ENCODE data around the gene ZCWPW1.
A peak's percentile ranks its signal among the peaks of the same experiment; 100 is the strongest.
"Not testable (repeated sequence)": the region's sequence is repeated elsewhere in the genome, so short reads cannot be mapped to it uniquely, and the experiment has no call there.

Gene ZCWPW1

DNA sequence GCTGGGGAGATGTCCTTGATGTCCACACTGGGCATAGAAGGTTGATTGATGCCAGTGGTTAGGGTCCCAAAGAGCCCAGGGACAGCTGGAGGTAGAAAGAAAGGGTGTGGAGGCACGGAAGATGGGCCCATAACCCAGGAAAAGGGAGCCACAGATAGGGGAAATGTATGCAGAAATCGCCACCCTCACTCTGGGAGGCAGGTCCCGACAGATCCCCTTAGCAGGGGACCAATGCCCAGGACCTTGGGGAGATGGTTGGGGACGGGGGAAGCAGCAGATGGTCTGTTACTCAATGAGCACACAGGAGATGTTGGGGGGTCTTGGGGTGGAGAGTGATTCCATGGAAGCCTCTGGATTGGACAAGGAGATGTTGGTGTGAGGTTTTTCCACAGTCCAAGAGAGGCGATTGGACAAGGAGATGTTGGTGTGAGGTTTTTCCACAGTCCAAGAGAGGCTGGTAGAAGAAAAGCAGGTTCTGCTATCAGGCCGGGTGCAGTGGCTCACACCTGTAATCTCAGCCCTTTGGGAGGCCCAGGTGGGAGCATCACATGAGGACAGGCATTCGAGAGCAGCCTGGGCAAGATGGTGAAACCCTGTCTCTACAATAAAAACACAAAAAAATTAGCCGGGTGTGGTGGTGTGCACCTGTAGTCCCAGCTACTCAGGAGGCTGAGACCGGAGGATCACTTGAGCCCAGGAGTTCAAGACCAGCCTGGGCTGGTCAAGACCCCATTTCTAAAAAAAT lies 14.8 kb upstream of the ZCWPW1 start:
- Histone ChIP-seq H3K4me3 (ENCODE audit: low read depth, low read length) (no peak overlapping the region), H3K27me3 (ENCODE audit: insufficient read depth, low read length) (no peaks in the 10 kb centered on the region), H3K79me2 (ENCODE audit: control insufficient read depth, insufficient read depth, low read length, poor library complexity) (no peaks in the 10 kb centered on the region), H4K91ac (ENCODE audit: low read depth, low read length) (no peak overlapping the region), H3K23ac (ENCODE audit: low read length) (no peak overlapping the region), H3K4me2 (ENCODE audit: low read length) (no peak overlapping the region), H2AK5ac (ENCODE audit: low read length) (peak overlapping the region; percentile 49), H3K9me3 (ENCODE audit: insufficient read depth, low read depth, low read length) (no peaks in the 10 kb centered on the region), H2BK12ac (ENCODE audit: low read length) (peak overlapping the region; percentile 27), H4K8ac (ENCODE audit: low read depth, low read length) (peak overlapping the region; percentile 16), H4K12ac (ENCODE audit: low read depth, low read length) (no peak overlapping the region), H3K4ac (ENCODE audit: low read depth, low read length) (no peak overlapping the region), H3K79me1 (ENCODE audit: low read length) (no peaks in the 10 kb centered on the region), H3K18ac (ENCODE audit: low read length) (no peak overlapping the region), H2AFZ (ENCODE audit: insufficient read depth, low read length, poor library complexity) (no peak overlapping the region), H2BK5ac (ENCODE audit: low read depth, low read length, poor library complexity) (no peak overlapping the region), H3K14ac (ENCODE audit: low read length) (no peak overlapping the region), H3K9ac (ENCODE audit: low read length) (no peak overlapping the region), H3K4me1 (ENCODE audit: control insufficient read depth in 1 of 2, insufficient read depth in 2 of 2, low read length in 2 of 2) (peaks cover 3 to 5% of the 10 kb centered on the region in 2 experiments), H3K36me3 (ENCODE audit: control insufficient read depth in 1 of 2, insufficient read depth in 2 of 2, low read length in 2 of 2) (no peaks in the 10 kb centered on the region), H2BK120ac (ENCODE audit: insufficient read depth, low read length, poor library complexity) (no peak overlapping the region), H3K27ac (ENCODE audit: low read depth, low read length) (no peak overlapping the region)
- no CpG with 5 or more reads among the region's 9 CpGs for WGBS (ENCODE audit: extremely low coverage, insufficient coverage, insufficient read length)
- DNase-seq, result no peak

GRCh38 chr7:100441641-100442535 lies 13.4 kb upstream of the ZCWPW1 start:
- H3K79me1 ChIP-seq (ENCODE audit: low read length), result no peaks in the 10 kb centered on the region
- no peak overlapping the region for H3K18ac ChIP-seq (ENCODE audit: low read length)
- no peak overlapping the region for H4K8ac ChIP-seq (ENCODE audit: low read depth, low read length)
- no peak overlapping the region for H2BK12ac ChIP-seq (ENCODE audit: low read length)
- H3K27ac ChIP-seq (ENCODE audit: low read depth, low read length), result no peak overlapping the region
- no peak overlapping the region for H3K4me3 ChIP-seq (ENCODE audit: low read depth, low read length)
- WGBS (ENCODE audit: extremely low coverage, insufficient coverage, insufficient read length), result no CpG with 5 or more reads among the region's 11 CpGs
- no peak for DNase-seq
- H3K4ac ChIP-seq (ENCODE audit: low read depth, low read length), result no peak overlapping the region
- H2BK120ac ChIP-seq (ENCODE audit: insufficient read depth, low read length, poor library complexity), result no peak overlapping the region
- no peak overlapping the region for H3K9ac ChIP-seq (ENCODE audit: low read length)
- peaks cover 3 to 5% of the 10 kb centered on the region in 2 experiments for H3K4me1 ChIP-seq (ENCODE audit: control insufficient read depth in 1 of 2, insufficient read depth in 2 of 2, low read length in 2 of 2)
- H3K23ac ChIP-seq (ENCODE audit: low read length), result no peak overlapping the region
- no peaks in the 10 kb centered on the region for H3K9me3 ChIP-seq (ENCODE audit: insufficient read depth, low read depth, low read length)
- no peaks in the 10 kb centered on the region for H3K79me2 ChIP-seq (ENCODE audit: control insufficient read depth, insufficient read depth, low read length, poor library complexity)
- no peak overlapping the region for H4K91ac ChIP-seq (ENCODE audit: low read depth, low read length)
- no peak overlapping the region for H4K12ac ChIP-seq (ENCODE audit: low read depth, low read length)
- H2AFZ ChIP-seq (ENCODE audit: insufficient read depth, low read length, poor library complexity), result no peak overlapping the region
- H3K14ac ChIP-seq (ENCODE audit: low read length), result no peak overlapping the region
- no peaks in the 10 kb centered on the region for H3K36me3 ChIP-seq (ENCODE audit: control insufficient read depth in 1 of 2, insufficient read depth in 2 of 2, low read length in 2 of 2)
- no peak overlapping the region for H3K4me2 ChIP-seq (ENCODE audit: low read length)
- no peak overlapping the region for H2BK5ac ChIP-seq (ENCODE audit: low read depth, low read length, poor library complexity)
- peak overlapping the region; percentile 18 for H2AK5ac ChIP-seq (ENCODE audit: low read length)
- no peaks in the 10 kb centered on the region for H3K27me3 ChIP-seq (ENCODE audit: insufficient read depth, low read length)

GRCh38 chr7:100439244-100439643 lies 10.7 kb upstream of the ZCWPW1 start:
- H3K9ac ChIP-seq (ENCODE audit: low read length); H4K91ac ChIP-seq (ENCODE audit: low read depth, low read length); H2AFZ ChIP-seq (ENCODE audit: insufficient read depth, low read length, poor library complexity); H4K12ac ChIP-seq (ENCODE audit: low read depth, low read length); H3K4ac ChIP-seq (ENCODE audit: low read depth, low read length); H3K14ac ChIP-seq (ENCODE audit: low read length); H3K36me3 ChIP-seq (ENCODE audit: control insufficient read depth in 1 of 2, insufficient read depth in 2 of 2, low read length in 2 of 2); H3K23ac ChIP-seq (ENCODE audit: low read length); H3K27me3 ChIP-seq (ENCODE audit: insufficient read depth, low read length); H3K79me2 ChIP-seq (ENCODE audit: control insufficient read depth, insufficient read depth, low read length, poor library complexity); H3K4me1 ChIP-seq (ENCODE audit: control insufficient read depth in 1 of 2, insufficient read depth in 2 of 2, low read length in 2 of 2); H2AK5ac ChIP-seq (ENCODE audit: low read length); H3K4me3 ChIP-seq (ENCODE audit: low read depth, low read length); H2BK120ac ChIP-seq (ENCODE audit: insufficient read depth, low read length, poor library complexity); H3K27ac ChIP-seq (ENCODE audit: low read depth, low read length); H3K79me1 ChIP-seq (ENCODE audit: low read length); H3K9me3 ChIP-seq (ENCODE audit: insufficient read depth, low read depth, low read length); H2BK5ac ChIP-seq (ENCODE audit: low read depth, low read length, poor library complexity); DNase-seq; H3K18ac ChIP-seq (ENCODE audit: low read length); H2BK12ac ChIP-seq (ENCODE audit: low read length); H3K4me2 ChIP-seq (ENCODE audit: low read length): not testable (repeated sequence)
- WGBS (ENCODE audit: extremely low coverage, insufficient coverage, insufficient read length), result no CpG with 5 or more reads among the region's 7 CpGs
- peak overlapping the region; percentile 25 for H4K8ac ChIP-seq (ENCODE audit: low read depth, low read length)

- H3K9ac ChIP-seq (ENCODE audit: low read length); H2BK5ac ChIP-seq (ENCODE audit: low read depth, low read length, poor library complexity); H3K4me2 ChIP-seq (ENCODE audit: low read length); H4K91ac ChIP-seq (ENCODE audit: low read depth, low read length); H3K9me3 ChIP-seq (ENCODE audit: insufficient read depth, low read depth, low read length); H2AFZ ChIP-seq (ENCODE audit: insufficient read depth, low read length, poor library complexity); H3K79me1 ChIP-seq (ENCODE audit: low read length); H4K12ac ChIP-seq (ENCODE audit: low read depth, low read length); H4K8ac ChIP-seq (ENCODE audit: low read depth, low read length); H3K23ac ChIP-seq (ENCODE audit: low read length); H3K18ac ChIP-seq (ENCODE audit: low read length); H3K4ac ChIP-seq (ENCODE audit: low read depth, low read length); H2AK5ac ChIP-seq (ENCODE audit: low read length); DNase-seq; H3K14ac ChIP-seq (ENCODE audit: low read length); H2BK12ac ChIP-seq (ENCODE audit: low read length); H3K4me3 ChIP-seq (ENCODE audit: low read depth, low read length); H3K27ac ChIP-seq (ENCODE audit: low read depth, low read length); H3K79me2 ChIP-seq (ENCODE audit: control insufficient read depth, insufficient read depth, low read length, poor library complexity); H2BK120ac ChIP-seq (ENCODE audit: insufficient read depth, low read length, poor library complexity); H3K27me3 ChIP-seq (ENCODE audit: insufficient read depth, low read length); H3K4me1 ChIP-seq (ENCODE audit: control insufficient read depth in 1 of 2, insufficient read depth in 2 of 2, low read length in 2 of 2): not testable (repeated sequence)
- no CpG with 5 or more reads among the region's 8 CpGs for WGBS (ENCODE audit: extremely low coverage, insufficient coverage, insufficient read length)
- H3K36me3 ChIP-seq (ENCODE audit: control insufficient read depth in 1 of 2, insufficient read depth in 2 of 2, low read length in 2 of 2), result peaks cover 9 to 11% of the 10 kb centered on the region in 2 experiments
These were observed 10.2 kb upstream of the ZCWPW1 start for GRCh38 chr7:100438731-100439130.

All from trophoblast cell (in vitro differentiated cells and primary cell).